ENCODE data around the gene BOLA2.
"Not testable (repeated sequence)": the region's sequence is repeated elsewhere in the genome, so short reads cannot be mapped to it uniquely, and the experiment has no call there.

DNA sequence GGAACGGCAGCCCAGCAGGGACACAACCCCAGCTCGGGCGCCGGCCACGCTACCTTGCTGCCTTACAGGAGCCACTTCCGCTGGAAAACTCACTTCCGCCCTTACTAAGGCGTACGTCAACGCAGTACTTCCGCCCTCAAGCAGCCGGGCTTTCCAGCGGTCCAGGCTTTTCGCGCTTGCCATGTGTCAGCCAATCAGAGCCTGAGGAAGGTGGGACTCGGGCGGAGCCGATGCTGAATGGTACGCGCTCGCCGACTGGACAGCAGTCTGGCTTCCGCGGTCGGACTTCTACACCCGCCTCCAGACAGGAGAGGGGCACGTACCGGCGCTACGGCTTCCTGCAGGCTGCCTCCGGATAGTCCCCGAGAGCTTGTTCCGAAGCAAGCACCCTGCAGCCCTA, at the start of gene BOLA2, which contains the start of gene SLX1B:
- TF ChIP-seq, protein P1, sequence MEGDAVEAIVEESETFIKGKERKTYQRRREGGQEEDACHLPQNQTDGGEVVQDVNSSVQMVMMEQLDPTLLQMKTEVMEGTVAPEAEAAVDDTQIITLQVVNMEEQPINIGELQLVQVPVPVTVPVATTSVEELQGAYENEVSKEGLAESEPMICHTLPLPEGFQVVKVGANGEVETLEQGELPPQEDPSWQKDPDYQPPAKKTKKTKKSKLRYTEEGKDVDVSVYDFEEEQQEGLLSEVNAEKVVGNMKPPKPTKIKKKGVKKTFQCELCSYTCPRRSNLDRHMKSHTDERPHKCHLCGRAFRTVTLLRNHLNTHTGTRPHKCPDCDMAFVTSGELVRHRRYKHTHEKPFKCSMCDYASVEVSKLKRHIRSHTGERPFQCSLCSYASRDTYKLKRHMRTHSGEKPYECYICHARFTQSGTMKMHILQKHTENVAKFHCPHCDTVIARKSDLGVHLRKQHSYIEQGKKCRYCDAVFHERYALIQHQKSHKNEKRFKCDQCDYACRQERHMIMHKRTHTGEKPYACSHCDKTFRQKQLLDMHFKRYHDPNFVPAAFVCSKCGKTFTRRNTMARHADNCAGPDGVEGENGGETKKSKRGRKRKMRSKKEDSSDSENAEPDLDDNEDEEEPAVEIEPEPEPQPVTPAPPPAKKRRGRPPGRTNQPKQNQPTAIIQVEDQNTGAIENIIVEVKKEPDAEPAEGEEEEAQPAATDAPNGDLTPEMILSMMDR (conservative IDR thresholded peaks at IDR 0.05; ENCODE audit: low read depth, low read length): not testable (repeated sequence)
- TF ChIP-seq MAFK (IDR thresholded peaks at IDR 0.05; ENCODE audit: low read depth, low read length): not testable (repeated sequence)
- TF ChIP-seq, protein P2, sequence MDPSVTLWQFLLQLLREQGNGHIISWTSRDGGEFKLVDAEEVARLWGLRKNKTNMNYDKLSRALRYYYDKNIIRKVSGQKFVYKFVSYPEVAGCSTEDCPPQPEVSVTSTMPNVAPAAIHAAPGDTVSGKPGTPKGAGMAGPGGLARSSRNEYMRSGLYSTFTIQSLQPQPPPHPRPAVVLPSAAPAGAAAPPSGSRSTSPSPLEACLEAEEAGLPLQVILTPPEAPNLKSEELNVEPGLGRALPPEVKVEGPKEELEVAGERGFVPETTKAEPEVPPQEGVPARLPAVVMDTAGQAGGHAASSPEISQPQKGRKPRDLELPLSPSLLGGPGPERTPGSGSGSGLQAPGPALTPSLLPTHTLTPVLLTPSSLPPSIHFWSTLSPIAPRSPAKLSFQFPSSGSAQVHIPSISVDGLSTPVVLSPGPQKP (IDR thresholded peaks at IDR 0.05; ENCODE audit: borderline replicate concordance, low read depth, low read length): not testable (repeated sequence)

All from IMR-90 (cell line).